ENCODE data around the gene RPL37.

- TF ChIP-seq CTCF (IDR thresholded peaks at IDR 0.05; ENCODE audit: poor library complexity) (no peak), EZH2phosphoT487 (IDR thresholded peaks at IDR 0.05; ENCODE audit: low read depth, severe bottlenecking, unreplicated experiment) (no peak)
Measured at GRCh38 chr5:40860711-40861110, 25.7 kb upstream of the RPL37 start.
